AG04449 (cell line): ENCODE data around the gene RPS6KL1.

Experiments used
- CTCF ChIA-PET: fragments of 350-600 bp; formaldehyde crosslinking; extraction: SDS; loops from one replicate; lab custom pipeline; 2021; ENCODE audit warnings: antibody characterized with exemption; lab: Yijun Ruan, JAX
- POLR2A ChIA-PET: fragments of 400-600, 350-600 bp; formaldehyde crosslinking; extraction: SDS; loops from one replicate; lab custom pipeline; 2020; ENCODE audit warnings: antibody characterized with exemption, inconsistent platforms; lab: Yijun Ruan, JAX
- DNase-seq: peaks from one replicate; pipeline ENCODE4 v3.0.0-alpha.2; 2010; ENCODE audit warnings: low read depth, low spot score
- H3K4me3 ChIP-seq: 2 replicates; pipeline ENCODE4 v1.5.1; 2011; ENCODE audit warnings: low read depth, mild to moderate bottlenecking, control low read depth, low read length
- TF ChIP-seq, protein P1 (sequence below): IDR thresholded peaks from one replicate; pipeline ENCODE4 v1.5.1; 2011; ENCODE audit warnings: mild to moderate bottlenecking, moderate library complexity, low read length, control low read depth, inconsistent platforms; ENCODE audit not compliant: insufficient read depth; ENCODE audit errors: missing control alignments

Gene RPS6KL1

GRCh38 chr14:74924061-74924460 lies 1.0 kb upstream of the RPS6KL1 start:
- ChIA-PET CTCF (interaction anchor here (1.0 to 4.9 kb wide), 7 partner anchors 15 to 171 kb away, joined by 3 to 35 read pairs (median 10); no protein-coding TSS in a partner anchor), POLR2A (no interaction called here)
- TF ChIP-seq, protein P1, sequence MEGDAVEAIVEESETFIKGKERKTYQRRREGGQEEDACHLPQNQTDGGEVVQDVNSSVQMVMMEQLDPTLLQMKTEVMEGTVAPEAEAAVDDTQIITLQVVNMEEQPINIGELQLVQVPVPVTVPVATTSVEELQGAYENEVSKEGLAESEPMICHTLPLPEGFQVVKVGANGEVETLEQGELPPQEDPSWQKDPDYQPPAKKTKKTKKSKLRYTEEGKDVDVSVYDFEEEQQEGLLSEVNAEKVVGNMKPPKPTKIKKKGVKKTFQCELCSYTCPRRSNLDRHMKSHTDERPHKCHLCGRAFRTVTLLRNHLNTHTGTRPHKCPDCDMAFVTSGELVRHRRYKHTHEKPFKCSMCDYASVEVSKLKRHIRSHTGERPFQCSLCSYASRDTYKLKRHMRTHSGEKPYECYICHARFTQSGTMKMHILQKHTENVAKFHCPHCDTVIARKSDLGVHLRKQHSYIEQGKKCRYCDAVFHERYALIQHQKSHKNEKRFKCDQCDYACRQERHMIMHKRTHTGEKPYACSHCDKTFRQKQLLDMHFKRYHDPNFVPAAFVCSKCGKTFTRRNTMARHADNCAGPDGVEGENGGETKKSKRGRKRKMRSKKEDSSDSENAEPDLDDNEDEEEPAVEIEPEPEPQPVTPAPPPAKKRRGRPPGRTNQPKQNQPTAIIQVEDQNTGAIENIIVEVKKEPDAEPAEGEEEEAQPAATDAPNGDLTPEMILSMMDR = no peak
- no peak for DNase-seq
- H3K4me3 ChIP-seq = no peak overlapping the region

- DNase-seq = no peak
- CTCF ChIA-PET = interaction anchor here (0.9 to 4.9 kb wide), 9 partner anchors 9 to 168 kb away, joined by 3 to 35 read pairs (median 7); no protein-coding TSS in a partner anchor
- TF ChIP-seq, protein P1 = no peak
- POLR2A ChIA-PET = interaction anchor here (0.5 kb wide), 1 partner anchor 48 kb away, joined by 3 read pairs; no protein-coding TSS in a partner anchor
- no peak overlapping the region for H3K4me3 ChIP-seq
Measured at GRCh38 chr14:74921987-74922751, 891 bp downstream of the RPS6KL1 start.

- ChIA-PET CTCF (interaction anchor here (0.6 to 6.9 kb wide), 7 partner anchors 9 to 167 kb away, joined by 3 to 61 read pairs (median 5); no protein-coding TSS in a partner anchor), POLR2A (interaction anchor here (0.7 kb wide), 1 partner anchor 181 kb away, joined by 3 read pairs; no protein-coding TSS in a partner anchor)
- DNase-seq = no peak
- TF ChIP-seq, protein P1 = no peak
- no peak overlapping the region for H3K4me3 ChIP-seq
Measured at GRCh38 chr14:74921053-74921620, 1.9 kb downstream of the RPS6KL1 start.

GRCh38 chr14:74920281-74920680 lies 2.8 kb downstream of the RPS6KL1 start:
- TF ChIP-seq, protein P1 = no peak
- CTCF ChIA-PET = interaction anchor here (0.6 to 6.9 kb wide), 8 partner anchors 8 to 168 kb away, joined by 3 to 61 read pairs (median 6); no protein-coding TSS in a partner anchor
- no peak for DNase-seq
- H3K4me3 ChIP-seq = no peak overlapping the region
- POLR2A ChIA-PET = no interaction called here

- no peak for DNase-seq
- POLR2A ChIA-PET = no interaction called here
- no peak overlapping the region for H3K4me3 ChIP-seq
- CTCF ChIA-PET = interaction anchor here (1.0 to 6.9 kb wide), 7 partner anchors 7 to 169 kb away, joined by 3 to 61 read pairs (median 6); no protein-coding TSS in a partner anchor
- TF ChIP-seq, protein P1 = no peak
Measured at GRCh38 chr14:74919421-74920165, 3.5 kb downstream of the RPS6KL1 start.
